Esophagus squamous epithelium (tissue), 5 donors: ENCODE results near the gene RIPK1. TPM values are rescaled to one million over a fixed set of nuclear protein-coding genes. Genes with fewer than 3 reads are reported as not detected.
"Not testable (repeated sequence)": the region's sequence is repeated elsewhere in the genome, so short reads cannot be mapped to it uniquely, and the experiment has no call there.

Experiments used
- DNase-seq: peaks from one replicate; lab custom pipeline; 2025; lab: John Stamatoyannopoulos, UW
- H3K27ac ChIP-seq, 4 donors: fragments of 200-600 bp; sonication (generic); one replicate each; pipeline ENCODE4 v1.5.1; 2016 to 2019; ENCODE audit warnings: mild to moderate bottlenecking in 1 of 4
- H3K27me3 ChIP-seq, 4 donors: fragments of 200-600 bp; sonication (generic); 1 replicate in 3 of 4; 2 replicates in 1 of 4; pipeline versions ENCODE4 v1.5.1 to v1.6.0; 2017 to 2021; ENCODE audit warnings: antibody characterized with exemption in 1 of 4
- H3K36me3 ChIP-seq, 3 donors: fragments of 200-600 bp; sonication (generic); one replicate each; pipeline ENCODE4 v1.5.1; 2016 to 2019
- H3K4me1 ChIP-seq, 3 donors: fragments of 200-600 bp; sonication (generic); one replicate each; pipeline ENCODE4 v1.5.1; 2017 to 2019
- H3K4me3 ChIP-seq, 4 donors: fragments of 200-600 bp; sonication (generic); 1 replicate in 3 of 4; 2 replicates in 1 of 4; pipeline ENCODE4 v1.5.1; 2016 to 2019; ENCODE audit warnings: mild to moderate bottlenecking in 2 of 4, moderate library complexity in 1 of 4
- H3K9me3 ChIP-seq, 3 donors: fragments of 200-600 bp; sonication (generic); one replicate each; pipeline ENCODE4 v1.5.1; 2016 to 2019
- CTCF ChIP-seq, 6 experiments: fragments of 450-650 bp in 4 of 6; fragments of 200-600 bp in 2 of 6; sonication (generic) in 2 of 6; IDR thresholded peaks; one replicate each; pipeline ENCODE4 v1.5.1; 2016 to 2019; ENCODE audit warnings: antibody characterized with exemption in 6 of 6, mild to moderate bottlenecking in 4 of 6, moderate library complexity in 4 of 6
- POLR2A ChIP-seq, 4 donors: fragments of 450-650 bp; IDR thresholded peaks; one replicate each; pipeline ENCODE4 v1.6.1; 2017; ENCODE audit warnings: antibody characterized with exemption in 4 of 4, mild to moderate bottlenecking in 4 of 4, moderate library complexity in 3 of 4
- WGBS, 2 donors: methylation state at CpG; one replicate each; pipeline ENCODE4 v1.1.5; 2018; 5-methylcytosine and 5-hydroxymethylcytosine counted together
- intact Hi-C: fragments of 100-400 bp; cut with DNase I; formaldehyde crosslinking; loops from one replicate; pipeline ENCODE4 v1.15.0; 2022
- total RNA-seq, 4 donors: library from RNA; depleted of rRNA; stranded (reverse); fragments of >200 nt; gene quantifications; one replicate each; pipeline ENCODE4 v1.1.0, GENCODE V29; 2016
- donor health status: DM: yes; HTN: yes; CAD: no.

The RIPK1 gene
- total RNA-seq, 4 donors from 2014 or later, result 17.7 to 25.7 (median 20.9) TPM

DNA sequence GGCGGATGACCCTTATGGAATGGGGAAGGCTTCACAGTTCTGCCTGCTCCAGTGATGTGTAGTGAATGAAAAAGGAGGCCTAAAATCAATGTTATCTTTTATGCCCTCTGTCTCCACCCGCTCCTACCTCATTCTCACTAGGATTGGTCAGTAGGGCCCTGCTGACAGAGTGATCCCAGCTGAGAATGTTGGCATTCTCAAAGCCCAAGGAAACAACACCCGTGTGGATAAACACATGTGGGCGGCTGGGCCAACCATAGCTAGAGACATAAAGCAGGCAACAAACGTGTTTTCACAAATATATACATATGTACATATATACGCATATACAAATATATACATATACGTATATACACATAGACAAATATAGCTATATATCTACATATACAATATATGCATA is 4.5 kb downstream of the RIPK1 start:
- no peak for DNase-seq
- H3K27me3 ChIP-seq, result no peaks in the 10 kb centered on the region
- H3K4me3 ChIP-seq, result no peak overlapping the region
- peaks cover 3 to 41% (median 4%) of the 10 kb centered on the region in 3 donors for H3K36me3 ChIP-seq
- WGBS, 2 donors, result 69 to 76% methylated on average over 7 of the region's 7 CpGs
- intact Hi-C loops, result no loop called here
- H3K9me3 ChIP-seq, result no peaks in the 10 kb centered on the region
- H3K4me1 ChIP-seq, result peaks cover 18 to 55% (median 28%) of the 10 kb centered on the region in 3 donors
- H3K27ac ChIP-seq, result no peak overlapping the region
- TF ChIP-seq POLR2A (IDR thresholded peaks at IDR 0.05) (no peak), CTCF (IDR thresholded peaks at IDR 0.05) (no peak)

DNA sequence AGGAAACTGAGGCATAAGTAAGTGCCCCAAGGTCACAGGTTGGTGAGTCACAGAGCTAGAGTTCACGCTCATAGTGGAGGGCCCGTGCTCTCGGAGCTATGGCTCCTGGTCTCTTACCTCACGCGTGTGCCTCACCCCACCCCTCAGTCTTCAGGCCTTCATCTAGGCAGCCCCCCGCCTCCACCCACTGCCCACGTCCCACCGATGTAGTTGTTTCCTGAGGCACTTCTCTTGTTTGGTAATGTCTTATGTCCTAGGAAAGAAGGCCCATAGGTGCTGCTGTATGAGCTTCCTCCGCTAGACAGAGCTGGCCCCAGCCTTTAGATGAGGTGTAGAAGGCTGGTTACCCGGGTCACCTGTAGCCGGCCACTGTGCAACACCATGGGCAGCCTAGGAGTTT is 5.1 kb downstream of the RIPK1 start:
- no peak for TF ChIP-seq CTCF (IDR thresholded peaks at IDR 0.05)
- no peak for TF ChIP-seq POLR2A (IDR thresholded peaks at IDR 0.05)
- Histone ChIP-seq H3K9me3 (no peaks in the 10 kb centered on the region), H3K4me1 (peaks cover 18 to 52% (median 27%) of the 10 kb centered on the region in 3 donors), H3K4me3 (no peak overlapping the region), H3K36me3 (peaks cover 8 to 47% (median 8%) of the 10 kb centered on the region in 3 donors), H3K27me3 (no peaks in the 10 kb centered on the region), H3K27ac (no peak overlapping the region)
- intact Hi-C loops, result no loop called here
- DNase-seq, result no peak
- 92 to 95% methylated on average over 9 to 11 of the region's 11 CpGs for WGBS, 2 donors

DNA sequence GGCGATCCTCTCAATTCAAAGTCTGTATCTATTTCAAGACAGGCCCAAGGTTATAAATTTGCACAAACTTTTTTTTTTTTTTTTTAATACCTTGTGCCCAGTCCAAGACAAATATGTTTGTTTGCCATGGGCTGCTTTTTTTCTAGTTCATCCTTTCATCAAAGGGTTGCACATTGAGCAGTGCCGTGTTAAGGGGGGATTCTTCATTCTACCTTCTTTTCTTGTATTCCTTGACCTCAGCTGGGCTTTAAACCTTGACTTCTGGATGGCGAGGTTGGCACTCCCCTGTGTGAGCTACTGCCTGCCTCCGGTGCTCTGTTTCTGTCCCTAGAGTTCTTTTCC is 7.4 kb downstream of the RIPK1 start:
- WGBS, 2 donors, result 41 to 56% methylated on average over 4 of the region's 4 CpGs

DNA sequence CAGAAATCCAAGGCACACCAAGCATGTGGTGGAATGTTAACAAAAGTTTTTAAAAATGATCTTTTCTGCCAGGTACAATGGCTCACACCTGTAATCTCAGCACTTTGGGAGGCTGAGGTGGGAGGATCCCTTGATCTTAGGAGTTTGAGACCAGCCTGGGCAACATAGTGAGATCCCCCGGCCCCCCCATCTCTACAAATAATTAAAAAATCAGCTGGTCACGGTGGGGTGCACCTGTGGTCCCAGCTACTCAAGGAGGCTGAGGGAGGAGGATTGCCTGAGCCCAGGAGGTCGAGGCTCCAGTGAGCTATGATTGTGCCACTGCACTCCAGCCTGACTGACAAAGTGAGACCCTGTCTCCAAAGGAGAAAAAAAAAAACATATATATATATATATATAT is 8.0 kb downstream of the RIPK1 start:
- Histone ChIP-seq H3K27ac (no peak overlapping the region), H3K4me3 (no peak overlapping the region), H3K27me3 (no peaks in the 10 kb centered on the region), H3K9me3 (no peaks in the 10 kb centered on the region), H3K4me1 (peaks cover 7 to 29% (median 10%) of the 10 kb centered on the region in 3 donors), H3K36me3 (peaks cover 8 to 70% (median 16%) of the 10 kb centered on the region in 3 donors)
- WGBS, 2 donors, result 73 to 88% methylated on average over 2 to 3 of the region's 3 CpGs
- intact Hi-C loops, result no loop called here
- no peak for DNase-seq
- TF ChIP-seq POLR2A (IDR thresholded peaks at IDR 0.05) (no peak), CTCF (IDR thresholded peaks at IDR 0.05) (no peak)

More for the DNA sequence above, 7.4 kb downstream of the RIPK1 start:
- DNase-seq, result no peak
- Histone ChIP-seq H3K4me3 (no peak overlapping the region), H3K27me3 (no peaks in the 10 kb centered on the region), H3K36me3 (peaks cover 8 to 65% (median 16%) of the 10 kb centered on the region in 3 donors), H3K4me1 (peaks cover 11 to 35% (median 13%) of the 10 kb centered on the region in 3 donors), H3K27ac (no peak overlapping the region), H3K9me3 (no peaks in the 10 kb centered on the region)
- TF ChIP-seq CTCF (IDR thresholded peaks at IDR 0.05) (no peak), POLR2A (IDR thresholded peaks at IDR 0.05) (no peak)
- intact Hi-C loops, result no loop called here

DNA sequence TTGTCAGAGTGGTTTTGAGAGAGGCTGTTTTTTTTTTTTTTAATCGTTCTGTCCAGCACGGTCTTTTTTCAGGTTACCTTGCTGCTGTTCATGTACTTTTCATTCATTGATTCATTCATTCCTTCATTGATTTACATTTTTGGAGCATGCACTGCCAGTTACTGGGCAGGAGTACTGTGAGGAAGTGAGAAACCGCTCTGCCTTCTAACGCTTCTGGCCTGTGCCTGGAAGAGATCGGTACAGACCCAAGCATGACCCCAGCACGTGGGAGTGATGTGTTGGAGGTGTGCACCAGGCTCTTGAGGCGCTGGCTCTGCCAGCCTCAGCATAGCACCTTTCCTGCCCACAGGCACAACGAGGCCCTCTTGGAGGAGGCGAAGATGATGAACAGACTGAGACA is 9.1 kb downstream of the RIPK1 start:
- Histone ChIP-seq H3K27me3 (no peaks in the 10 kb centered on the region), H3K4me3 (no peak overlapping the region)

DNA sequence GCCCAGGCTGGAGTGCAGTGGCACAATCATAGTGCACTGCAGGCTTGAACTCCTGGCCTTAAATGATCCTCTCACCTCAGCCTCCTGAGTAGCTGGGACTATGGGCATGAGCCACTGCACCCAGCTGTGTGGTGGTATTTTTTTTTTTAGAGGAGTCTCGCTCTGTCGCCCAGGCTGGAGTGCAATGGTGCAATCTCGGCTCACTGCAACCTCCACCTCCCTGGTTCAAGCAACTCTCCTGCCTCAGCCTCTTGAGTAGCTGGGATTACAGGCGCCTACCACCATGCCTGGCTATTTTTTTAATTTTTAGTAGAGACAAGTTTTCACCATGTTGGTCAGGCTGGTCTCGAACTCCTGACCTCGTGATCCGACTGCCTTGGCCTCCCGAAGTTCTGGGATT is 10.7 kb downstream of the RIPK1 start:
- whole genome bisulfite sequencing, 2 donors, result 98% methylated on average over 6 to 7 of the region's 8 CpGs
- H3K4me1 ChIP-seq, result peaks cover 7 to 16% (median 10%) of the 10 kb centered on the region in 3 donors
- H3K36me3 ChIP-seq, result peaks cover 8 to 78% (median 26%) of the 10 kb centered on the region in 3 donors
- H3K27ac ChIP-seq, intact Hi-C loops, DNase-seq, H3K4me3 ChIP-seq, H3K27me3 ChIP-seq, H3K9me3 ChIP-seq: not testable (repeated sequence)

More for the DNA sequence above, 9.1 kb downstream of the RIPK1 start:
- no peak overlapping the region for H3K27ac ChIP-seq
- TF ChIP-seq POLR2A (IDR thresholded peaks at IDR 0.05) (no peak), CTCF (IDR thresholded peaks at IDR 0.05) (no peak)
- H3K36me3 ChIP-seq, result peaks cover 8 to 77% (median 19%) of the 10 kb centered on the region in 3 donors
- H3K9me3 ChIP-seq, result no peaks in the 10 kb centered on the region
- intact Hi-C loops, result no loop called here
- 91 to 92% methylated on average over 6 to 8 of the region's 9 CpGs for WGBS, 2 donors
- peaks cover 7 to 21% (median 10%) of the 10 kb centered on the region in 3 donors for H3K4me1 ChIP-seq
- no peak for DNase-seq
